GF-D8 (cell line): Measurements from ENCODE around the gene PTPRD.

Source experiments
- DNase-seq: peaks from one replicate; lab custom pipeline; 2025; lab: John Stamatoyannopoulos, UW

Gene PTPRD

GRCh38 chr9:10268531-10269485, 344.0 kb downstream of the PTPRD start:
- DNase-seq: no peak

- no peak for DNase-seq
Measured at GRCh38 chr9:10265153-10265631, 347.6 kb downstream of the PTPRD start.

GRCh38 chr9:10260501-10260900, 352.3 kb downstream of the PTPRD start:
- DNase-seq: no peak

GRCh38 chr9:10259668-10260067, 353.1 kb downstream of the PTPRD start:
- DNase-seq: no peak

DNA sequence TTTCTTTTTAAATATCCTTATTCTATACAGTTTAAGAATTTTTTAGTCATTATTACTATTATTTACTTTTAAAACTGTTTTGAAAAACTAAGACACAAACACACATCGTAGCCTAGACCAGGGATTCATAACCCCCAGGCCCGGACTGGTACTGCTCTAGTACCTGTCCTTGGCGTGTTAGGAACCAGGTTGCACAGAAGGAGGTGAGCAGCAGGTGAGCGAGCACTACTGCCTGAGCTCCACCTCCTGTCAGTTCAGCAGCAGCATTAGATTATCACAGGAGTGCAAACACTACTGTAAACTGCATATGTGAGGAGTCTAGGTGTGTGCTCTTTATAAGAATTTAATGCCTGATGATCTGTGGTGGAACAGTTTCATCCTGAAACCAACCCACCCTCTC, 357.0 kb downstream of the PTPRD start:
- DNase-seq: no peak

DNA sequence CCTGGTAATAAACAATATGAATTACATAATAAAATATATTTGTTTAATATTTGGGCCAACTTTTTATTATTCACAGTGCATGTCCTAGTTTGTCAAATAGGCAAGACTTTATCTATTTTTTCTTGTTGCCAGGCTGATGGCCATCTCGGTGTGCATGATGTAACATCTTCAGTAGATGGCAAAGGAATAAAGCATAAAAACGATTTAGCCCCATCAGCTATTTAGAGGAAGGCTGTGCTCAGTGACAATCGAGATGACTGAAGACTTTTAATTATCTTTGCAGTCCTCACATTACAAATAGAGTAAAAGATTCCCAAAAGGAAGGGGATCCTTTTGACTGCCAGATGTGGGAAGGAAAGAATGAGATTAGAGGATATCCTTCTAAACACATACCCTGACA, 358.5 kb downstream of the PTPRD start:
- no peak for DNase-seq

GRCh38 chr9:10253341-10253740, 359.5 kb downstream of the PTPRD start:
- DNase-seq: no peak

GRCh38 chr9:10252174-10252573, 360.6 kb downstream of the PTPRD start:
- DNase-seq: no peak

DNA sequence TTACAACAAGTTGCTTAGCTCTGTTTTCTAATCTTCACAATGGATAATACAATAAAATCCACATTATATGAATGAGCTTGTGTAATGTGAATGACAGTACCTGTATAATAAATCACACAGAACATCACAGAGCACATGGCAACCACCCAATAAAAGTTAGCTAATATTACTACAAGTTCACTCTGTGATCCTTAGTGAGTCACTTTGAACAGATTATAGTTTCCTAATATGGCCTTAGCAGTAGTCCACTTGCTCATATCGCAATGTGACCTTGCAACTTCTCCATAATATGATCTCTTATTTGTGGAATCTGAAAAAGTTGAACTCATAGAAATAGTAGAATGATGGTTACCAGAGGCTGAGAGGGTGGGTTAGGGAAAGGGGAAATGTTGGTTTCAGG, 361.3 kb downstream of the PTPRD start:
- no peak for DNase-seq

GRCh38 chr9:10250219-10250618, 362.6 kb downstream of the PTPRD start:
- DNase-seq: no peak

DNA sequence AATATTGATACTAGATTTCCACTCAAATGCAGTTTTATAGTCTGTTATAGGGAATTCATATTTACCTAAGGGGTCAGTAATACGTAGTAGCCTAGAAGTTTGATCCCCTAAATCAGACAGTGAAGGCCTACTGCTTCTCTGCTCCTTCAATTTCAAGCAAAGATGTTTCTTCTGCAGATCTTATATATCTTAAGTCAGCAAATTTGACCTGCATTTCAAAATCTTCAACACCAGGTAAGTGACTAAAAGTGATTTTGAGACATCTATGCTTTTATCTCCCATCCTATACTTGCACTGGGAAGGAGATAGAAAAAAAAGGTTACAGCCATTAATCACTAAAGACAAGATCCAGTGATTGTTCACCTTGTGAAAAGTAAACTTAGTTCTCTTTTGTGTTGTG, 363.9 kb downstream of the PTPRD start:
- no peak for DNase-seq

DNA sequence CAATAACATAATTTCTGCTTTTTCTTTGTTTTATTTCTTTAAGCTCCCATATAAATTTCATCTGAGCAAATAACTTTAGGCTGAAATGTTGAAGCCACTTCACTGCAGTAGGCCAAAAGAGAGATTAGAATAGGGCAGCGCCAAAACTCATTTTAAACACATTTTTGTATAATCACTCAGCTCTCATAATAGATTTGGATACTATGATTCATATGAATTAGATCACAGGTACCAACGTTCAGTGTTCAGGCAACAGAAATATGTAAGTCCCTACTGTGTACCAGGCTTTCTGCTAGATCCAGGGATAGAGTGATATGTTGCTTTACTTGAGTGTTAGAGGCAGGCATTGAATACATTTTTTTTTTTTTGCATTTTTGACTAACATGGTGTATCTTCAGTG, 370.5 kb downstream of the PTPRD start:
- no peak for DNase-seq

GRCh38 chr9:10238087-10238486, 374.7 kb downstream of the PTPRD start:
- DNase-seq: no peak

GRCh38 chr9:10237584-10237983, 375.2 kb downstream of the PTPRD start:
- DNase-seq: no peak

DNA sequence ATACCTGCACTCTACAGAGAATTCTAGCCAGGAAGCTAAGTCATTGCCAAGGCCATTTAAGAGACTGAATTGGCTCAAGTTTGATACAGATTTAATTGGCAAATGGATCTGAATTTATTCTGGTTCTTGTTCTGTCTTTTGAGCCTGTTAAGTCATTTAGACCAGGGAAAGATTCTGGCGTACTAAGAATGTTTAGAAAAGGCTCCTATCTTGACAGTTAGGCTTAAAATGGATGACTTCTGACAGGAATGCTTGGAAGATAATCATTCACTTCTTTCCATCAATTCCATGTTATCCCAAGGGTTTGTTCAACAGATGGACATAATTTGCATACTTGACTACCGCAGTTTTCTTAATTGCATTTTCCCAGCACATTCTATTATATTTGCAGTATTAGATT, 376.6 kb downstream of the PTPRD start:
- no peak for DNase-seq

DNA sequence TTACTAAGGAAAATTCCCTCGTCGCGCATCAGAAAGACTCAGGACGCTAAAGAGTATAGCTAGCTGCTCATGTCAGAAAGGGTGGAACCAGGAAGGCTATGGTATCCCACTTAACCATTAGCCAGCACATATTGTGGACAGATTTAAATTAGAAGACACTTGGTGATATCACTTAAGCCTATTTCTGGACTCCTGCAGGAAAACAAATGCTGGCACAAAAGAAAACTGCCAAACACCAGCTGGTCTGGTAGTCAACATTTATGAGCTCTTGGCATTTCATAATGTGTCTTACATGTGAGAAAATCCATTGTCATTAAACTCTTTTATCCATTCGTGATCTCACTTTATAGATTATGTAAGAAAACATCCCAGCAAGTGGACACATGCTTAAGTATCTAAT, 377.4 kb downstream of the PTPRD start:
- DNase-seq: no peak

DNA sequence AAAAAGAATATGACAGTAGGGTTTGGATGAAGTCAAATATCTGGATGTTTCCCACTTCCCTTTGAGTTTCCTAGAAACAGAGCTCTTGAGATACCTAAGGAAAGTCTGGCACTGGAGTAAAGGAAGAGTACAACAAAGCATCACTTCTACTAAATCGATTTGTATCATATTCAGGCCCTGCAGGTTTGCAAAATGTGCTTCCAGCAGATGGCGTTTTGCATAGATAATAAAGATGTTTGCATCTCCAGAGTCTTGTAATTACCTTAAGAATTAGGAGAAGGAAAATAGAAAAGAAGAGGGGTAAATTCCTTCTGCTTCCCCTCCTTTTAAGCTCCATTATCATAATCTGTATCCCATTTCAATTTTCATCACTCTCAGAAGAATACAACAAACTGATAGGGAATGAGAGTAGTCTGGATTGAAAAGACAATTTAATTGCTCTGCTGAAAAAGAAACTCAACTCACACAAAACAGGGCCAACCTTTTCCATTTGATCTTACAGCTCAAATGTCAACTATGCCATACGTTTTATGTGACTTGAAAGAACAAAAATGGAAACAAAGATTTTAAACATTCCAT, 380.4 kb downstream of the PTPRD start:
- no peak for DNase-seq

DNA sequence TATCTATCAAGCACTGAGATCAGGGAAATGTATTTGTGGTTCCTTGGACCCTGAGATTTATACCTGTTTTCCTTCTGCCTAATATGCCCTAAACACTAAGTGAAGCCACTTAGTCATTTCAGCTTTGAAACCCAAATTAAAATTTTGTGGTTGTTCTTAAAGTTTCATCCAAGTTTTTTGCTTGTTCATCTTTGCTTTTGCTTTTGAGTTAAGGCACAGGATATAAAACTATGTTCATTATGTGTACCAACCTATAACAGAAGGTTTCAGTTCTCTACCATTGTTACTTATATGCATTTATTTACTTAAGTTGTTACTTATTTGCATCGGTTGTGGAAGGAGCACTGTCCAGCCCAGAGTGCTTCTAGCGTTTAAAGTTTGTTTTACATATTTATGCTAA, 382.3 kb downstream of the PTPRD start:
- no peak for DNase-seq

GRCh38 chr9:10228082-10228481, 384.7 kb downstream of the PTPRD start:
- DNase-seq: no peak

DNA sequence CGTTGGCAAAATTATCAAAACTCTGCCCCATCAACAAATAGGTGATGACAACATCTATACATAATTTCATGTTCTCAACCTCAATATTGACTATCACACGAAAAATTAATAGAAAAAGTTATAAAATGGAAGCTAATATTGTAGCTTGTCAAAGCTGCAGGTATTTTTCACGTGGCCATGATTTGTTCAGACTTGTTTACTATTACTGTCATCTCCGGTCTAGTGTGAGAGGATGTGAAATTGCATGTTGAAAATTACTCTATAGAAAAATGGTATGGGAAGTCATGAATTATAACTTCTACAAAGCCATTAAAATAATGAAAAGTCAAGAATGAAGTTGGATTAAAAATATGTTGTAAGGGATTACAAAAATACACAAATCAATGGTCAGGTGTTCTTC, 385.8 kb downstream of the PTPRD start:
- DNase-seq: no peak

- no peak for DNase-seq
Measured at GRCh38 chr9:10212702-10213101, 400.1 kb downstream of the PTPRD start.

DNA sequence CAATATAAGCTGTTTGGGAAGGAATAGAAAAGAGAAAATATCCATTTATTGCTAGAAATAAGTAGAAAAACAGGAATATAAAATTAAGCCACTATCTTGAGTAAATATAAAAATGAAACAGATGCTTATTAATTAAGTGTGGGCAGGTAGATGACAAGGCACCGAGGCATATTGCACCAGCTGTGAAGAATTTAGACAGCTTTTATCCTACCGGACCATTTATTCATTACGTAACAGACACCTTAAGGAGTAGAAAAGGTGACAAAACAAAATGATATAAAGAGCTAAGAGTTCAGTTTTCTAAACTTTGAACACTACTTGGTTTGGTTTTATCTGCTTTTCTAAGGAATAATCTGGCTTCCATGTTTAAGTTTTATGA, 404.1 kb downstream of the PTPRD start:
- DNase-seq: no peak

GRCh38 chr9:10204276-10204675, 408.5 kb downstream of the PTPRD start:
- DNase-seq: no peak

DNA sequence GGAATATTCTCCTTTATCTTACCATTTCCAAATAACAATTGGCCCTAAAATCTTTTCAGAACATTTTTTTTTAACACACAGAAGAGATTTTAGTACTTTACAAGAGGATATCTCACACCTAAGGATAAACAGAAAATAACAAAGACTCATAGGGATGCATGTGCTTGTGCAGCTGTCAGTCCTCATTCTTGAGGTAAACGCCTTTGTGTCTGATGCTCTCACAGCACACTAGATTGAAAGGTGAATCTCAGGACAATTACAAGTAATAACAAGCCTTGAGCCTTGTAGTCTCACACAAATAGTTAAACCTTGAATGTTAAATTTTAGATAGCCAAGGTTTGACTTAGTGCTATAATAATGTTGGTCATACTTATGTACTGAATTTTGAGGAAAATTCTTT, 439.2 kb downstream of the PTPRD start:
- no peak for DNase-seq
